Lower leg skin (tissue), 3 donors: ENCODE measurements around the gene ZSWIM6.

Source experiments
- CTCF ChIP-seq, 3 donors: fragments of 450-650 bp; IDR thresholded peaks; one replicate each; pipeline ENCODE4 v1.5.1; 2016; ENCODE audit warnings: antibody characterized with exemption in 3 of 3, mild to moderate bottlenecking in 3 of 3, moderate library complexity in 2 of 3
- POLR2A ChIP-seq, 2 donors: fragments of 450-650 bp; IDR thresholded peaks; one replicate each; pipeline ENCODE4 v1.6.1; 2016 to 2017; ENCODE audit warnings: antibody characterized with exemption in 2 of 2, mild to moderate bottlenecking in 1 of 2, moderate library complexity in 1 of 2

GRCh38 chr5:61466017-61466416 is 134.0 kb downstream of the ZSWIM6 start:
- no peak for TF ChIP-seq CTCF (IDR thresholded peaks at IDR 0.05)
- no peak for TF ChIP-seq POLR2A (IDR thresholded peaks at IDR 0.05)
